COLO668 (cell line): Measurements from ENCODE around the gene CACNA1S.
A peak's percentile ranks its signal among the peaks of the same experiment; 100 is the strongest.

Experiments
- DNase-seq: peaks from one replicate; lab custom pipeline; 2025; ENCODE audit not compliant: unreplicated experiment; lab: John Stamatoyannopoulos, UW

The CACNA1S gene

DNA sequence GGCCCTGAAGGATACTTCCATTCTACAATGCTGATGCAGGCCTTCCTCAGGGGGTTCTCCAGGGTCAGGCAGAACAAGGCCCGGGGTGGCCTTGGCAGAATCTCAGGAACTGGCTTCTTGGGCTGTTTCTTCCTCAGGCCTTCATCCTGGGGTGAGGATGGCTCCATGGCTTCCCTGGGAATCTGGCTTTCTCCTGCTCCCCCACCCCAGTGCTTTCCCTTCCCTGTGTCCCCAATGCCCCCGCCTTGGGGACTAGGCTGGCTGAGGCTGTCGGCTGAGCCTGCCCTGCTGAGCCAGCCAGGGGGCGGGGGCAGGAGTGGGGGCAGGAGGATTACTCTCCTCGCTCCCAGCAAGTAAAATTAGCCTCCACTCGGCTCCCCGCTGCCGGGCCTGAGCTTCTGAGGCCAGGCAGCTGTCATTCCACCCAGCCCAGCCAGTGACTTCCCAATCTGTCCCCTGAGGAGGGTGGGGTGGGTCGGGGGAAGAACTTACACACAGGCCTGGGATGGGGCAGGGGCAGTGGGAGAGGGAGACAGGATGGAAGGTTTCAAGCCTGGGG lies at the start of gene CACNA1S:
Gene CACNA1S, minus strand, starts transcription at position 254 of the 559 bp plus-strand sequence. Its CDS starts 87 bp downstream, at position 167.
- no peak for DNase-seq

DNA sequence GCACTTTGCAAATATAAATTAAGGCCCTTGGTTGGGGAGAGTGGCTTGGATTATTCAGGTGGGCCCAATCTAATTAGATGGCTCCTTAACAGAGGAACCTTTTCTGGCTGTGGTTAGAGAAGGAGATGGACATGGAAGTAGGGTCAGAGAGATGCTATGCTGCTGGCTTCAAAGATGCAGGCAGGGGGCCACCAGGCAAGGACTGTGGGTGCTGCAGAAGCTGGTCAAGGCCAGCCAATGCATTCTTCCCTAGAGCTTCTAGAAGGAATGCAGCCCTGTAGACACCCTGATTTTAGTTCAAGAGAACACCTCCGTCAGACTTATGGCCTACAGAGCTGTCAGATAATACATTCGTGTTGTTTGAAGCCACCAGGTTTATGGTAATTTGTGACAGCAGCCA lies 45.7 kb upstream of the CACNA1S start:
- no peak for DNase-seq

DNA sequence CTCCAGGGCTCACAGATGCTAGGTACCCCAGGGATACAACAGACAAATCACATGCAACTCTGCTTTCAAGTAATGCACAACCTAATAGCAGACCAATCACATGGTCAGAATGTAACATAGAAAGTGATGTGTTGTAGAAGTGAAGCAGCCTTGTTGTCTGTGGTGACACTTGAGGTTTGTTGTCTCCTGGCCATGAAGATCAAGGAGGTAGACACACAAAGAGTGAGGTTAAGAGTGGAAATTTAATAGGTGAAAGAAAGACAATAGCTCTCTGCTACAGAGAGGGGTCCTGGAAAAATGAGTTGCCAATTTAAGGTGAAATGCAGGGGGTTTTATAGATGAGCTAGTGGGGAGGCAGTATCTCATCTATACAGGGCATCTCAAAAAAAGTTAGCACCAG lies 44.6 kb upstream of the CACNA1S start:
- no peak for DNase-seq

DNA sequence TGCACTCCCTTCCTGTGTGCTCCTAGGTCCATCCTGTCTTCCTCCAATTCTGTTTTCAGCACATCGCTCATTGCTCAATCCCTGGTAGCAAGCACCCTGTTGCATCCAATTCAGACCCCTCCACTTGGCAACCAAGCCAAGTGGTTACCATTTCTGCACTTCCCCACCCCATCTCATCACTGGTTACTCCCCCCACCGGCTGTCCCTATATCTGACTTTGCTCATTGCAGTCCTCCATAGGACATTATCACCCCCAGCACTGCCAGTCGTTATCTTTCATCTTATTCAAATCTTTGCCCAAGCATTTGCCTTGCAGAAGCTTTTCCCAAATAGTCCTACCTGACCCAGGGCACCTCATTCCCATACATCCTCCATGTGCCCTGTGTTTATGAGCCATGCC lies 44.1 kb upstream of the CACNA1S start:
- DNase-seq = no peak

DNA sequence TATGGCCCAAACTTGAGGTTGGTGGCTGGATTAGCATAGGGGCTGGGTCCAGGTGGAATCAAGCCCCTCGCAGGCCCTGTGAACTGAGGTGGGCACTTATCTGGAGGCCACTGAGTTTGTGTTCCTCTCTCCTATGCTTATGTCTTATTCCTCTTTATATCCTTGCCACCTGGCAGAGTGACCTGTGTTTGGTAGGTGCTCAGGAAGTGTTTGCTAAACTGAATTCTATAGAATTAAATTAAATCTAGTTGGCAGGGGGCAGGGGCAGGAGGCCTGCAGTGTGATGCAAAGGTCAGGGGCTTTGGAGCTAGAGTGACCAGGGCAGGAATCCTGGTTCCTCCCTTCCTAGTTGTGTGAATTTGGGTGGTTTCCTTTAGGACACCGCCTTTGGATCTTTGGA lies 43.1 kb upstream of the CACNA1S start:
- DNase-seq = no peak

DNA sequence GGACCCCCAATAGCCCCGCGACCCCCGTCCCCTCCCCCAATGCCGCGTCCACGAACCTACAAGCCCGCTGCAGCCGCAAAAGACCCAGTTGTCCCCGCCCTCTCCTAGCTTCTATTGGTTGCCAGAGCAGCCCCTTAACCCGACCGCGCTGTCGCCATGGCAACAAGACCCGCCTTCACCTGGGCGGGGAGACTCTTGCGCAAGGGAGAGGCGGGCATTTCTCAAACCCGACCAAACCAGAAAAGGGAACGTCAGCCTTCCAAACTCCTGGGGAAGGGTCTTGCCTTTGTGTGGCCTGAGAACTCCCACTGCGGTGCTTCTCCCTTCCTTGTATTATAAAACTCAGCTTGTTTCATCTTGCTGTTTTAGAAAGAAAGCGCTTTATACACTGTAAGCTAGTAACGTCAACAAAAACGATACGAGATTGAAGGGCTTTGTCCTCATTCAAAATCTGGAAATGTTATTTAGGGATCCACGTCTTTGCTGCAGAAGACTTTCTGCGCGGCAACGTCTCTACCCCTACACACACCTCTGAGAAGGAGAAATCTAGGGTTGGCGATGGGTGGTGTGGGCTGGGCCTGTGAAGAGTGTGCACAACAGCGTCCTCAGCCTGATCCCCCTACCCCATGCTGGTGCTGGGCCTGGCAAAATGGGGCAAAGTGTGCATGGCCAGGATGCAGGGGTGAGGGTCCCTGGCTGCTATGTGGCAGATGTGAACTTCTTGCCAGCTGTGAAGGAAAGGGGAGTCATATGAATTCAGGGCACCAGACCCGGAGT lies 42.4 kb upstream of the CACNA1S start, which contains the start of gene TMEM9:
Gene TMEM9, minus strand, starts transcription at position 86 of the 777 bp plus-strand sequence. CDS start 551 bp downstream, outside the sequence.
- DNase-seq = peak; percentile 97

DNA sequence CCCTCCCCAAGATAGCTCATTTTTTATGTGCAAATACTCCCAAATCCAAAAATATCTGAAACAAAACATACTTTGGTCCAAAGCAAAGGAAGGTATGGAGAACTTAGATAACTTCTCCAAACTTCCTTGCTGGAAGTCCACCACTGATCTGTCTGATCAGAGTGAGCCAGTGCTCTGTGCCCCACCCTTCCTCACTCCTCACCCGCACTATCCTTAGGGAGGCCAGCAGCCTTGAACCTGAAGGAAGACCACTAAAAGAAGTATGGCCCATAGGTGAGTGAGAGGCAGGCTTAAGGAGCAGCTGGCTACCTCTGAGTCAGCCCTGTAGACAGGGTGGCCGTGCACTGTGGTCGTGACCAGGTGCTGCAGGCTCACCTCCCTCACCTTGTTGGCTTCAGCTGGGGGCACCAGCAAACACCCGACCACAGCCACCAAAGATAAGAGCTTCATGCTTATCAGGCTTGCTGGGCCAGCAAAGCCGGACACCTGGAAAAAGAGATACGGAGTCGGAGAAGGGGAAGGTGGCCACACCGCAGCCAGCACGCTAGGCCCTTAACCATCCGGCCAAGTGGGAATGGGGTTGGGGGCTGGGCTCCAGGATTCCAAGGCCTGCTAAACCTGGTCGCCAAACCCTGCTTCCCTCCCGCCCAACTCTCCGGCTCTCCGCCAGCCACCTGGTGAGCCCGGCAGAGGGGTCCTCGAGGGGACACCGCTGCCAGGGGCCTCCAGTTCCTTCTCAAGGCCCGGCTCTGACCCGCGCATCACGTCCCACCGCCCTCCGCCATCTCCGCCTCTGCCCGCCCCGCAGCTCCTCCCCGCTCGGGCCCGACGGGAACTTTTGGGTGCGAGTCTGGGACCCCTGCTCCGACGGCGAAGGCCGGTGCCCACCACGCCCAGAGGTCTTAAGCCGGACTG lies 41.5 kb upstream of the CACNA1S start:
- peak; percentile 71 for DNase-seq

DNA sequence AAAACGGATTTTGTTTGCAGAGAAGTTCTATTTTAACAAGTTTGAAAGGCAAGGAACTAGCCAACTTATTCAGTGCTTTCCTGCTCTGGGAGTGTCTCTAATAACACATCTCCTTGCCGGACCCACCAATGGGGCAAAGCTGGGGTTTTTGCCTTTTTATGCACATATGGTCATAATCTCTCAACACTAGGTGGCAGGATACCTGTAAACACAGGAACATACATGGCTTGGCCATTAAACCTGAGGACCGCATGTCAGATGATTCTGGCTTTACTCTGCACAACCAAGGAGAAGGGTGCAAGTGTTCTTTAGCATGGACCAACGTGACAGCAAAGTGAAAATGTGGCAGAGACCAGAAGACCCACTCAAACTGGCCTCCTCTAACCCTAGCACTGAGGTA lies 37.2 kb upstream of the CACNA1S start:
- DNase-seq = no peak

DNA sequence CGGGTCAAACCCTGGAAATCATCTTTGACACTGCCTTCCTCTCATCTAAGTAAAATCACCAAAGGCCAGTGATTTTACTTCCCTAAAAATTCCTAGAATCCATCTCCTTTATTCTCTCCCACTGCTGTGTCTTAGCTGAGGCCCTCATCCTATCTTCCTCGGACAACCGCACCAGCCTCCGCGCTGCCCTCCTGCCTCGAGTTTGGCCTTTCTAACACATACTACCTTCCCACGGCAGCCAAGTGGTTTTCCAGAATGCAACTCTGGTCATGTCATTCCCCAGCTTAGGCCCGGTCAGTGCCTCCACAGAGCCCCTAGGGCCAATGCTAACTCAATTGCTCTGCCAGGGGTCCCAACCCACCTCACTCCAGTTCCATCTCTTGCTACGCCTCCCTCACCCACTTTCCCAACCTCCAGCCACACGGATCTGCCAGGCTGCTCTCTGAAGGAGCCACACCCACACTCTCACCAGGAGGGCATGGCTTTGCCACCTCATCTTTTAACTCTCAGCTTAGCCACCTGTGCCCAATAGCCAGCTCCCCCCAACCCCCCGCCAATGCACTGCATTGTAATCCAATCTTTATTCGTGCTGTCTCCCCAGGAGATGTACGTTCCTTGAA lies 35.3 kb upstream of the CACNA1S start:
- DNase-seq = no peak

DNA sequence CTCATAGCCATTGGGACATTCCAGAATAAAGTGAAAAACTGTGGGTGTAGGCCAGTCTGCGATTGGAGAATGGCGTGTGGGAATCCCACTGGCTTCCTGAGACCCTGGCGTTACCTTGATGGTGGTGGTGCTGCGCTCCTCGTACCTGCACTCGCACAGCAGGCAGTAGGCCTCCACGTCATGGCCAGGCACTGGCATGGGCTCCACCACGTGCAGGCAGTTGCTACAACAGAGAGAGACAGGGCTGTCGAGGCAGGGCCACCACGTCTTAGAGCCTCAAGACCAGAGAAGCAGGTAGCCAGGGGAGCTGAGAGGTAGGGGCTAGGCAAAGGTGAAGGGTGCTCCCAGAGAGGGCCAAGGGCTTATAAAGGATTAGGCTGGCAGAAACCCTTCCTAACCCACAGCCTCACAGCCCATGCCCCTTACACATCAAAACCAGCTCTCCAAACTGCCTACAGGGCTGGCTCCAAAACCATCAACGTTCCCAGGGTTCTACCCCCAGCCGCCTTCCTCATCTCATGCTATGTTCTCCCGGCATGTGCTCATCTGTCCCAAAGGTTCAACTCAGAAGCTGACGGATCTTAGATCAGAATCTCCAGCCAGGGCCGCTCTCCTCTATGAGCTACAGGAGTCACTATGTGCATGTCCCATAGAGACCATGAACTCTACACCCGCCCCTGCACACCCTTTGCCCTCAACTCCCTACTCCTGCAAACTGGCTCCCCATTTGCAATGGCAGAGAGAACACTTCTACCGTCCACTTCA lies 34.6 kb upstream of the CACNA1S start:
- no peak for DNase-seq

DNA sequence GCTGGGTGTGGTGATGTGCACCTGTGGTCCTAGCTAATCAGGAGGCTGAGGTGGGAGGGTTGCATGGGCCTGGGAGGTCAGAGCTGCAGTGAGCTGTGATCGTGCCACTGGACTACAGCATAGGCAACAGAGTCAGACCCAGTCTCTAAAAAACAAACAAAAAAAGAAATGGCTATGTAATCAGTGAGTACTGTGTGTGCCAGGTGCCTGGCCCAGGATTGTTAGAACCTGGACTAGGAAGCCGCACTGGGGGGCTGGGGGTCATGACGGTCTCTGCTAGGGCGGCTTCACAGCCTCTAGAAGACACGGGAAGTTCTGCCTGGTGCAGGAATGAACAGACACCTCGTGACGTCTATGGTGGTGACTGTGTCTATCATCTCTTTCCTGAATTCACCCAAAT lies 33.6 kb upstream of the CACNA1S start:
- DNase-seq = no peak

DNA sequence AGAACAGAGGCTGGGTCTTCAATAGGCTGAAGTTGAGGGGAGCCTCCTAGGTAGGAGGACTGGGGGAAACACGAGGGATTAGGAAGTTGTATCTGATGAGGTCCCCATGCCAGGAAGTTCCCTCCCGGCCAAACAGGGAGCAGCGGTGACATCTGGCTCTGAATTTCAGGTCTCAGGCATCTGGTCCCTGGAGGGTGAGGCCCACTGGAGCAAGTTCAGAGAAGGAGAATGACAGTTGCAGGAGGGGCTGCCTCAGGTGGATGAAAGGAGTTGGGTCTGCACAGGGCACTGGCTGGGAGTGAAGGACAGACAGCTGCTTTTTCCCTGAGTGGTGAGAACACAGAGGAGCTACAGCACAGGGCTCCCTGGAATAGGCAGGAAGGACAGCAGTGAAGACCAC lies 32.9 kb upstream of the CACNA1S start:
- no peak for DNase-seq

DNA sequence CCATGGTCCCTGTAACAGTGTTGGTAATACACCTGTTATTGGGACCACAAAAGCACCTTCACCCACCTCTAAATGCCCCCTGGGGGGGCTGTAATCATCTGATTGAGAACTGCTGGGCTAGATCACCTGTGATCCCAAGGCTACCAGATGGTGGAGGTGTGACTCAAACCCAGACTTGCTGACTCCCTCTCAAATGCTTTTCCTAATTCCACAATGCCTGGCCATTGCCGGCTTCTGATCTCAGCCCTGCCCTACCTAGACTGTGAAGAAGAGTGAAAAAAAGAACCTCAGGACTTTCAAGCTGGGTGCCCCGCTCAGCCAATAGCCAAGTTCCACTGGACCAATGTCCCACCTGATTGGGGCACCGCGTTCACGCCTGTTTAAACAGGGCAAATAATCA lies 32.5 kb upstream of the CACNA1S start:
- no peak for DNase-seq

DNA sequence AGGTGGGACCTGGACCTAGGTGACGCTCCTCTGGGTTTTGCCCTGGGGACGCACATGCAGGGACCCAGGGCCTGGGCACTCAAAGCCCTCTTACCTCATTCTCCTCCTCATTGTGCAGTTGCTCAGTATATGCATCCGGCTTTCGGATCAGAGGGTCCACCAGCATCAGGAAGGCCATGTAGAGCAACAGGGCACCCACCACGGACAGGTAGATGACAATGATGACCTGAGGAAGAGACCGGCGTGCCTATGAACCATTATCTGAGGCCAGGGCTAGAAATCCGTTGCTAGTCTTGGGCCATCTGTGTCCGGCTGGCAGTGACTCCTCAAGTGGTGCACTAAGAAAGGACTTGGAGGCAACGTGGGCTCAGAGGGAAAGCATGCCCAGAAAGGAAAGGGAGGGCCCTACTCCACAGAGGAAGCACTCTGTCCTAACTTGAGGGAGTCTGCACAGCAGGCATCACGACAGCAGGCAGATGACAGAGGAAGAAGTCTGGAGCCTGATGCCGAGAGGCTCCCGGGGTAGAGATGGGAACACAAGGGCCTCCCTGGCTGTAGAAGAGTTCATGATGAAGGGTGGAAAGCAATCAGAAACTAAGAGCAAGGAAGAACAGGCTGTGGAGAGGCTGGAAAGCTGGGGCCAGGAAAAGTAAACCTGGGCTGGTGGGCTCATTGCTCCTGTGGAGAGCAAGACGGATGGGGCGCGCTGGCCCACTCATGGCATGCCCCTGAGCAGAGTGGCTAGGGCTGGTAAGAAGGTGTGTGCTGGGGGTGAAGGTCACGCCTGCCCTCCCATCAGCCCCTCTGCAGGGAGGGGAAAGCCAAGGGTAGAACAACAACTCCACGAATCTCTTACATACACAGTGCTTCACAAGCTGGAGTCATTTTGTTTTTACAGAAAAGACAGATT lies 31.8 kb upstream of the CACNA1S start:
- DNase-seq = no peak

DNA sequence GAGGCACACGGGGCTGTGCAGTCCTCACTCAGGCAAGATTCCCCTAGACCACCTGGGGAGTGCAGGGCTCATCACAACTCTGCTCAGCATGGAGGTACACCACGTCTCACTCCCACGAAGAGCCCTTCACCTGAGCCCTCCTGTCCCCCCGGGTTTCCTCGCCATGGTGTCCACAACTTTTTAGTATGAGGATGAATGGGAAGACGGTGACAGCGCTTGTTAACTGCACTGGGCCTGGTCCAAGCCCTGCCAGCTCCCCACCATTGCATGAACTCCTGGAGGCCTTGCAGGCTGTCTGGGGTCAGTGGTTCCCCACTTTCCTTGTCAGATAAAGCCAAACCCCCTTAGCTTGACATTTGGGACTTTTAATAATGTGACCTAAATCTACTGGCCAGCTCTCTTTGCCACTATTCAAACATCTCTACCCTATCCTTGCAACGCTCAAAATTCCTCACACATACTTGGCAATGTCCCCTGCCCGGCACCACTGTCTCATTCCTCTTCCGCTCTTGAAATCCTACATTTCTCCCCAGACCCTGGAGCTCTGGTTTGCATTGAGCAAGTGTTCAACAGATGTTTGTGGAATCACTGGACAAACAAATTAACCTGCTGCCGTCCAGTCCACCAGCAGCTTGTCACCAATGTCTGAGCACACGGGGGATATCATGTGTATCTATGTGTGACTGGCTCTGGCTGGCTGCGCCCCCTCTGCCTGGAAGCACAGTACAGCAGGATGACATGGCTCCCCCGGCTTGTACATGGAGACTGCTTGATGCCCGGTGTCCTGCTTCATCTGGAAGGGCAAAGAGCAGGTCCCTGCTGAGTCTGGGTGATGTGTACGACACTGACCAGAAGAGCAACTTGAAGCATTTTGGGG lies 30.9 kb upstream of the CACNA1S start:
- DNase-seq = no peak

DNA sequence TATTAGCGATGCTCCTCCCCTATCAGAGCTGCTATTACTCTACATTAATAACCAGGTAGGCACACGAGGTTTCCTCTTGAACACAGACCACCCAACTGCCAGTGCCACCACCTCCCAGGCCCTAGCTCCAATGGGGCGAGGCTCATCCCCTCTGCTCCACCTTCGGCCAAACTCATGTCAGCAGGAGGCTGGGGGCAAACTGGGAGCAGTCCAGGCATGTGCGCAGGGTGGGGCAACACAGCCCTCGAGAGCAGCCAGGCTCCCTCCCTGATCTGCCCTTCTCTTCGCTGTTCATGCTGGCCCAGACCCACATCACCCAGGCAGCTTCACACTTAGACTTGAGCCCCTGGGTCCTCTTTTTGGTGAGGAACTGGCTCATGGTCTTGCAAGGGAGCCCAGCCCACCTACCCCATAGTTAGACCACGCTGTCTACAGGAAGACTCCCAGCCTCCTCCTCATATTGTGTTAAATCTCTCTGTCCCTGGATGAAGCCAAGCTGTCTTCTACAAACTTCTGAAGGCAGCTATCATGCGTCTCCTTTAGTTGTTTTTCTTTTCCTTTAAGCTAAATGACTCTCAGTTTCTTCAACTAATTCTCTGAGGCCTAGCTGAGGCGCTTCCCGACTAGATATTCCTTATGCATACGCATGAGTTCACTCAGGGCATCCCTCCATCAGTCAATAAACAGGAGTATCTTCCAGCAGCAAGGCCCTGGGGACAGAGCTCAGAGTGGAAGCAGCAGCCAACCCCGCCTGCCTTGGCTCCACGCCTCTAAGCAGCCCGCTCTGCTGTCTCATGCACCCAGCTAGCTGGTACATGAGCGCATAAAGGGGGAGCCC lies 30.0 kb upstream of the CACNA1S start:
- DNase-seq = no peak

DNA sequence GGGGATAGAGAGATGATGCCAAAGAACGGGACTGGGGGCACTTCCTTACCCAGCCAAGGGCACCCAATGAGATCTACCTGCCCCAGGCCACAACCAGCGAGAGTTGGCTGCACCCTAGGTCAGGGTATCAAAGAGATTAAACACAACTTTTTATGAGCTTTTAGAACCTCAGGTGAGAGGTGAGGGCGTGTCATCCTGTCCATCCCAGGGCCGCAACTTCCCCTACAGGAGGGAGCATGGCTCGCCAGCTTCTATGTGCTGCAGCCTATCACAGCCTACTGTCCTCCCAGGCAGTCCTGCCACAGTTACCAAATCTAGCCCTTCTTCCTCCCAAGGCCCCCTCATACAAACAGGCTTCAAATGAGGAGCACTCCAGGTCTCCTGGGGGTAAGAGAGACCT lies 29.2 kb upstream of the CACNA1S start:
- DNase-seq = no peak

DNA sequence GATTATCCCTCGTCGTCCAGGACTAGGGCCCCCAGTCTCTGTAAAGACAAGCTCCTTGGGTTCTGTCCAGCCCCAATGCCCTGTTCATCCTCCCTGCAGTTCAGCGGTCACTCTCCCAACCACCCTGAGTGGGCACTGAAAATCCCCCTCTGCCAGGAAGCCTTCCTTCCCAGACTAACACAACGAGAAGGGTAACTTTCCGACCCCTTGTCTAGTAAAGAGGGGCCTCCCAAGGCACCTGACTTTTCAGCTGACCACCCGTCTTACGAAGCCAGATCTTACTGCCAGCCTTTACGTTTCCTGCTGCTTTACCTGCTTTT lies 28.7 kb upstream of the CACNA1S start:
- no peak for DNase-seq
